Measurements from ENCODE around the gene NOTCH3. TPM values are rescaled to one million over a fixed set of nuclear protein-coding genes. Genes with fewer than 3 reads are reported as not detected.

The NOTCH3 gene
- total RNA-seq, 1 experiment from 2014 or later = 164 TPM

DNA sequence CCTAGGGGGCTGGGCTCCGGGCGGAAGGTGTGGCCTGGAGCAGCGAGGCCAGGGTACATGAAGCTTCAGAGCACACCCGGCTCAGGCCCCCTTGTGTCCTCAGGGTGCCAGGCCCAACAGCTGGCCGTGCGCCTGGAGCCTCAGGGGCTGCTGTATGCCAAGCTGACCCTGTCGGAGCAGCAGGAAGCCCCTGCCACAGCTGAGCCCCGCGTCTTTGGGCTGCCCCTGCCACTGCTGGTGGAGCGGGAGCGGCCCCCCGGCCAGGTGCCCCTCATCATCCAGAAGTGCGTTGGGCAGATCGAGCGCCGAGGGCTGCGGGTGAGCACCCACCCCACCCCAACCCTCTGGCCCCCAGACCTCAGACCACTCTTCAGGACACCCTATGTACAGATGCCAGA is 90.4 kb downstream of the NOTCH3 start:
- no peak for TF ChIP-seq CTCF (conservative IDR thresholded peaks at IDR 0.05)
- Histone ChIP-seq H4K20me1 (ENCODE audit: control insufficient read depth, insufficient read depth, insufficient read length) (no peaks in the 10 kb centered on the region), H3K14ac (ENCODE audit: insufficient read depth, low read length) (no peak overlapping the region), H2AK5ac (ENCODE audit: insufficient read length, low read length) (no peak overlapping the region), H3K18ac (ENCODE audit: insufficient read length, low read depth, low read length) (no peak overlapping the region), H2AFZ (ENCODE audit: low read length) (no peak overlapping the region), H3K4me2 (ENCODE audit: insufficient read depth, insufficient read length, low read length) (no peak overlapping the region), H3K9me3 (ENCODE audit: control insufficient read depth, low read depth, low read length) (no peaks in the 10 kb centered on the region), H3K9ac (ENCODE audit: extremely low read depth, insufficient read length, low read length) (no peak overlapping the region), H2BK15ac (ENCODE audit: low read depth, low read length) (no peak overlapping the region), H4K91ac (ENCODE audit: insufficient read length, low read depth, low read length) (no peak overlapping the region), H3K23me2 (ENCODE audit: insufficient read length, low read depth, low read length, poor library complexity, severe bottlenecking) (peaks cover 10% of the 10 kb centered on the region), H3K27me3 (ENCODE audit: insufficient read depth, low read length) (no peaks in the 10 kb centered on the region), H3T11ph (ENCODE audit: low read length) (no peak overlapping the region), H2BK120ac (ENCODE audit: low read depth, low read length, poor library complexity, severe bottlenecking) (no peak overlapping the region), H3K4ac (ENCODE audit: low read depth, low read length) (no peak overlapping the region), H3K4me1 (ENCODE audit: insufficient read depth, low read length) (no peaks in the 10 kb centered on the region; the same call in 1 of the 2 replicates), H2BK20ac (ENCODE audit: low read depth, low read length, poor library complexity, severe bottlenecking) (no peak overlapping the region), H3K79me1 (ENCODE audit: insufficient read depth, low read depth, low read length, poor library complexity, severe bottlenecking) (no peaks in the 10 kb centered on the region), H3K56ac (ENCODE audit: insufficient read length, low read depth, low read length) (no peak overlapping the region), H3K27ac (ENCODE audit: insufficient read length, low read depth, low read length) (no peak overlapping the region), H2BK12ac (ENCODE audit: insufficient read length, low read depth, low read length) (no peak overlapping the region), H3K79me2 (ENCODE audit: insufficient read depth, low read length) (no peaks in the 10 kb centered on the region), H4K8ac (replicated peaks; ENCODE audit: insufficient read length, low read depth, low read length) (no peak overlapping the region), H3K23ac (ENCODE audit: insufficient read length, low read depth, low read length) (no peak overlapping the region), H2BK5ac (ENCODE audit: insufficient read length, low read length) (no peak overlapping the region), H4K5ac (ENCODE audit: insufficient read length, low read depth, low read length) (no peak overlapping the region)
- H3K4me3 Mint-ChIP-seq = no peak overlapping the region
- no CpG with 5 or more reads among the region's 17 CpGs for WGBS (ENCODE audit: extremely low coverage, insufficient read length, low lambda C conversion rate)
- no peak overlapping the region for H3K27ac Mint-ChIP-seq
- H3K27me3 Mint-ChIP-seq (ENCODE audit: low read depth) = peaks cover 1% of the 10 kb centered on the region; the same call in 1 of the 2 replicates
- H3K9me3 Mint-ChIP-seq = no peaks in the 10 kb centered on the region
- H3K36me3 Mint-ChIP-seq (ENCODE audit: insufficient read depth in 1 of 3, low read depth in 3 of 3) = peaks cover 24 to 54% (median 46%) of the 10 kb centered on the region in 3 experiments
- H3K4me1 Mint-ChIP-seq = peaks cover 15 to 17% of the 10 kb centered on the region in 2 experiments
- DNase-seq = no peak

Data from H9 (cell line).